ENCODE measurements around the gene PTPRE.

The PTPRE gene

GRCh38 chr10:127871631-127872010, 35.3 kb upstream of the PTPRE start:
- no peak for TF ChIP-seq ZFX (IDR thresholded peaks at IDR 0.05)
- no peak for TF ChIP-seq CTCF (conservative IDR thresholded peaks at IDR 0.05)
- no peak overlapping the region for H3K27ac ChIP-seq

- H3K27ac ChIP-seq: no peak overlapping the region
- TF ChIP-seq ZFX (IDR thresholded peaks at IDR 0.05): no peak
- no peak for TF ChIP-seq CTCF (conservative IDR thresholded peaks at IDR 0.05)
Measured at GRCh38 chr10:127872011-127872761, 34.7 kb upstream of the PTPRE start.

GRCh38 chr10:127872871-127873600, 33.9 kb upstream of the PTPRE start:
- no peak overlapping the region for H3K27ac ChIP-seq
- TF ChIP-seq CTCF (conservative IDR thresholded peaks at IDR 0.05) (no peak; the same call in none of the 2 replicates), ZFX (IDR thresholded peaks at IDR 0.05) (no peak)

GRCh38 chr10:127873901-127874470, 32.9 kb upstream of the PTPRE start:
- no peak for TF ChIP-seq ZFX (IDR thresholded peaks at IDR 0.05)
- no peak for TF ChIP-seq CTCF (conservative IDR thresholded peaks at IDR 0.05)
- no peak overlapping the region for H3K27ac ChIP-seq

GRCh38 chr10:127874671-127875448, 32.0 kb upstream of the PTPRE start:
- no peak overlapping the region for H3K27ac ChIP-seq
- no peak for TF ChIP-seq CTCF (conservative IDR thresholded peaks at IDR 0.05)
- TF ChIP-seq ZFX (IDR thresholded peaks at IDR 0.05): no peak

- no peak for TF ChIP-seq ZFX (IDR thresholded peaks at IDR 0.05)
- TF ChIP-seq CTCF (conservative IDR thresholded peaks at IDR 0.05): no peak
Measured at GRCh38 chr10:127875449-127875765, 31.5 kb upstream of the PTPRE start.

More at GRCh38 chr10:127875449-127875765, 31.5 kb upstream of the PTPRE start:
- H3K27ac ChIP-seq: no peak overlapping the region

All from C4-2B (cell line).